ENCODE measurements around the gene PCGF1. TPM values are rescaled to one million over a fixed set of nuclear protein-coding genes. Genes with fewer than 3 reads are reported as not detected.

The PCGF1 gene
- 20.3 TPM for polyA plus RNA-seq (2013, experiment 1 of 2; ENCODE audit: insufficient read length)
- polyA plus RNA-seq (2013, experiment 2 of 2; ENCODE audit: insufficient read length): 19.3 TPM

GRCh38 chr2:74507145-74507925 lies at the start of gene PCGF1:
TSS of gene PCGF1 (minus strand) at chr2:74507695. CDS start at chr2:74507668, 27 bp downstream.
- peak; percentile 98 for DNase-seq

GRCh38 chr2:74556831-74557370 lies 49.4 kb upstream of the PCGF1 start:
- DNase-seq: no peak

- no peak for DNase-seq
Observed at GRCh38 chr2:74556159-74556558, 48.7 kb upstream of the PCGF1 start.

GRCh38 chr2:74555610-74556103 lies 48.2 kb upstream of the PCGF1 start:
- DNase-seq: no peak

GRCh38 chr2:74554820-74555531 lies 47.5 kb upstream of the PCGF1 start:
- no peak for DNase-seq

- DNase-seq: peak; percentile 96
Observed at GRCh38 chr2:74553892-74554819, 46.7 kb upstream of the PCGF1 start, which contains the start of the genes DOK1 and LOXL3. TSS of gene DOK1 (plus strand) at chr2:74554720. CDS start at chr2:74554755, 35 bp downstream. TSS of gene LOXL3 (minus strand) at chr2:74553942. CDS start at chr2:74552634, 1,308 bp downstream.

- DNase-seq: no peak
Observed at GRCh38 chr2:74552914-74553811, 45.7 kb upstream of the PCGF1 start.

GRCh38 chr2:74551942-74552913 lies 44.7 kb upstream of the PCGF1 start:
- DNase-seq: no peak

GRCh38 chr2:74551530-74551929 lies 44.0 kb upstream of the PCGF1 start:
- DNase-seq: no peak

GRCh38 chr2:74550231-74550630 lies 42.7 kb upstream of the PCGF1 start:
- DNase-seq: no peak

- DNase-seq: peak; percentile 50
Observed at GRCh38 chr2:74548900-74549826, 41.7 kb upstream of the PCGF1 start.

- no peak for DNase-seq
Observed at GRCh38 chr2:74548285-74548899, 40.9 kb upstream of the PCGF1 start.

- DNase-seq: no peak
Observed at GRCh38 chr2:74546004-74546403, 38.5 kb upstream of the PCGF1 start.

GRCh38 chr2:74544634-74545033 lies 37.1 kb upstream of the PCGF1 start:
- DNase-seq: no peak

- DNase-seq: no peak
Observed at GRCh38 chr2:74542978-74543377, 35.5 kb upstream of the PCGF1 start.

- DNase-seq: no peak
Observed at GRCh38 chr2:74540291-74540690, 32.8 kb upstream of the PCGF1 start.

- no peak for DNase-seq
Observed at GRCh38 chr2:74538881-74539339, 31.4 kb upstream of the PCGF1 start.

GRCh38 chr2:74537140-74537539 lies 29.6 kb upstream of the PCGF1 start:
- no peak for DNase-seq

Measured in fibroblast of skin of abdomen (primary cell).